Body of pancreas (tissue), 4 donors: ENCODE results near the gene WWOX. TPM values are rescaled to one million over a fixed set of nuclear protein-coding genes. Genes with fewer than 3 reads are reported as not detected.

Experiments used
- ATAC-seq: fragments of 150-250 bp; one replicate; pipeline ENCODE4 v1.9.1; 2016
- DNase-seq, 4 donors: peaks; one replicate each; pipeline ENCODE4 v3.0.0-alpha.2; 2019
- H3K27ac ChIP-seq, 4 donors: fragments of 200-600 bp; sonication (generic); 1 replicate in 3 of 4; 2 replicates in 1 of 4; pipeline versions ENCODE4 v1.5.1 to v1.6.1; 2016 to 2019; ENCODE audit warnings: mild to moderate bottlenecking in 1 of 4, mixed read lengths in 1 of 4, moderate library complexity in 1 of 4
- H3K27me3 ChIP-seq, 2 donors: fragments of 200-600 bp; sonication (generic); one replicate each; pipeline ENCODE4 v1.6.0; 2016; ENCODE audit warnings: mild to moderate bottlenecking in 1 of 2
- H3K36me3 ChIP-seq, 2 donors: fragments of 200-600 bp; sonication (generic); replicated peaks in 1 of 2; 2 replicates each; pipeline ENCODE4 v1.5.1; 2016; ENCODE audit warnings: low read depth in 2 of 2; ENCODE audit not compliant: insufficient read depth in 1 of 2
- H3K4me1 ChIP-seq: fragments of 200-600 bp; sonication (generic); one replicate; pipeline ENCODE4 v1.6.0; 2016
- H3K4me3 ChIP-seq, 2 donors: fragments of 200-600 bp; sonication (generic); 1 replicate in 1 of 2; 2 replicates in 1 of 2; pipeline ENCODE4 v1.5.1; 2016 to 2019
- H3K9me3 ChIP-seq, 3 donors: fragments of 200-600 bp; sonication (generic); 1 replicate in 2 of 3; 2 replicates in 1 of 3; pipeline ENCODE4 v1.5.1; 2016
- POLR2A ChIP-seq, 3 donors: fragments of 450-650 bp; IDR thresholded peaks; one replicate each; pipeline ENCODE4 v1.6.1; 2016; ENCODE audit warnings: antibody characterized with exemption in 3 of 3, mild to moderate bottlenecking in 2 of 3
- WGBS, 2 donors: methylation state at CpG; one replicate each; pipeline ENCODE4 v1.1.5; 2017; 5-methylcytosine and 5-hydroxymethylcytosine counted together
- intact Hi-C: fragments of 100-400 bp; cut with DNase I; formaldehyde crosslinking; loops from one replicate; pipeline ENCODE4 v1.15.1; 2023
- total RNA-seq, 2 donors: library from RNA; depleted of rRNA; stranded (reverse); fragments of >200 nt; gene quantifications; one replicate each; pipeline ENCODE4 v1.1.0, GENCODE V29; 2016
- TF ChIP-seq, protein P1 (sequence below), 7 experiments: fragments of 450-650 bp in 4 of 7; fragments of 200-600 bp in 3 of 7; sonication (generic) in 3 of 7; IDR thresholded peaks; one replicate each; pipeline ENCODE4 v1.5.1; 2016 to 2019; ENCODE audit warnings: antibody characterized with exemption in 7 of 7

The WWOX gene
- total RNA-seq, 2 donors from 2014 or later: 52.7 to 67.2 TPM

DNA sequence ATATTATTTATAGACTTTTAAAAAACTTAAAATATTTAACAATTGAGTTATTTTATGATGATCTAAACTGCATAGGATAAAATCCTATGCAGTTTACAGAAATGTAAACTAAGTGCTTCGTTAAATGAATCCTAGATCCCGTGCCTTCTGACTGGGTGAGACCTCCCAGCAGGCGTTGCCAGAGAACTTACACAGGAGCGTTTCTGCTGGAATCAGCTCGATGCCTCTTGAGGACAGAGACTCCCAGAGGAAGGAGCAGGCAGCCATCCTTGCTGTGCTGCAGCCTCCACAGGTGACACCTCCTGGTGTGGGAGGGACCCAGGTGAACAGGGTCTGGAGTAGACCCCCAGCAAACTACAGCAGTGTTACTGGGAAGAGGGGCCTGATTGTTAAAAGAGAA, 160.4 kb downstream of the WWOX start:
- intact Hi-C loops: no loop called here

DNA sequence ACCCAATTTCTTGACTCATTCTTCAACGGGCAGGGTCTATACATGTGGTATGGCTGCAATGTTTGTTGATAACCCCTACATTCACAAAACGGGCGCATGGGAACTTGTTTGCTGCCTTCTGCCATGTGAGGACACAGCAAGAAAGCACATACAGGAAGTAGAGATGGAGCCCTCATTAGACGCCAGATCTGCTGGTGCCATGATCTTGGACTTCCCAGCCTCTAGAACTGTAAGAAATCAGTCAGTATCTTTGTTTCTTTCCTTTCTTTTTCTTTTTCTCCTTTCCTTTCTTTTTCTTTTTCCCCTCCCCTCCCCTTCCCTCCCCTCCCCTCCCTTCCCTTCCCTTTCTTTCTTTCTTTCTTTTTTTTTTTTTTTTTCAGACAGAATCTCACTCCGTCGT, 165.2 kb downstream of the WWOX start:
- H3K27me3 ChIP-seq: no peaks in the 10 kb centered on the region
- intact Hi-C loops: no loop called here
- H3K4me1 ChIP-seq: no peaks in the 10 kb centered on the region
- H3K36me3 ChIP-seq: no peaks in the 10 kb centered on the region
- ATAC-seq (no peak), DNase-seq (no peak)
- no peak overlapping the region for H3K4me3 ChIP-seq
- no peak overlapping the region for H3K27ac ChIP-seq
- WGBS, 2 donors: 95 to 98% methylated on average over 6 of the region's 6 CpGs
- TF ChIP-seq, protein P1, sequence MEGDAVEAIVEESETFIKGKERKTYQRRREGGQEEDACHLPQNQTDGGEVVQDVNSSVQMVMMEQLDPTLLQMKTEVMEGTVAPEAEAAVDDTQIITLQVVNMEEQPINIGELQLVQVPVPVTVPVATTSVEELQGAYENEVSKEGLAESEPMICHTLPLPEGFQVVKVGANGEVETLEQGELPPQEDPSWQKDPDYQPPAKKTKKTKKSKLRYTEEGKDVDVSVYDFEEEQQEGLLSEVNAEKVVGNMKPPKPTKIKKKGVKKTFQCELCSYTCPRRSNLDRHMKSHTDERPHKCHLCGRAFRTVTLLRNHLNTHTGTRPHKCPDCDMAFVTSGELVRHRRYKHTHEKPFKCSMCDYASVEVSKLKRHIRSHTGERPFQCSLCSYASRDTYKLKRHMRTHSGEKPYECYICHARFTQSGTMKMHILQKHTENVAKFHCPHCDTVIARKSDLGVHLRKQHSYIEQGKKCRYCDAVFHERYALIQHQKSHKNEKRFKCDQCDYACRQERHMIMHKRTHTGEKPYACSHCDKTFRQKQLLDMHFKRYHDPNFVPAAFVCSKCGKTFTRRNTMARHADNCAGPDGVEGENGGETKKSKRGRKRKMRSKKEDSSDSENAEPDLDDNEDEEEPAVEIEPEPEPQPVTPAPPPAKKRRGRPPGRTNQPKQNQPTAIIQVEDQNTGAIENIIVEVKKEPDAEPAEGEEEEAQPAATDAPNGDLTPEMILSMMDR (IDR thresholded peaks at IDR 0.05): no peak
- TF ChIP-seq POLR2A (IDR thresholded peaks at IDR 0.05): no peak
- H3K9me3 ChIP-seq: no peaks in the 10 kb centered on the region

More for the DNA sequence above, 160.4 kb downstream of the WWOX start:
- Histone ChIP-seq H3K27me3 (no peaks in the 10 kb centered on the region), H3K9me3 (no peaks in the 10 kb centered on the region), H3K4me3 (no peak overlapping the region), H3K27ac (no peak overlapping the region), H3K36me3 (no peaks in the 10 kb centered on the region), H3K4me1 (no peaks in the 10 kb centered on the region)
- ATAC-seq (no peak), DNase-seq (no peak)
- TF ChIP-seq, protein P1 (IDR thresholded peaks at IDR 0.05): no peak
- no peak for TF ChIP-seq POLR2A (IDR thresholded peaks at IDR 0.05)
- whole genome bisulfite sequencing, 2 donors: 59 to 91% methylated on average over 5 of the region's 5 CpGs

DNA sequence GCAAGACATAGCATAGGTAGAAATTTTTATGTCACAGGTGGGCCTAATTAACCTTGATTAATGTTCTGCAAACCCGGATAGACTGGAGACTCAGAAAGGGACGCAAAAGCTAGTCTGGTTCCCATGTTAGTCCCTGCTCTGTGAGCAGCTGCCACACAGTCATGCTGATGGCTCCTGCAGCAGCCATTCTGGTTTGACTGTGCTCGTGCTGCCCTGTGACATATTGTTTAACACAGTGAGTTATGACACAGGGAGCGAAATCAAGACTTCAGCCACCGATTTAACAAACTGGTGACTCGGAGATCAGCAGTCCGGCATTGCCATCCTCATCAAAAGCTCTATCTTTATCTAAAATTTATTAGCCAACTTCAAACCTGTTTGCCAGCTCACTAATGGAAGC, 169.8 kb downstream of the WWOX start:
- Histone ChIP-seq H3K4me3 (no peak overlapping the region), H3K27ac (no peak overlapping the region), H3K9me3 (no peaks in the 10 kb centered on the region), H3K4me1 (peaks cover 5% of the 10 kb centered on the region), H3K36me3 (no peaks in the 10 kb centered on the region), H3K27me3 (no peaks in the 10 kb centered on the region)
- ATAC-seq (no peak), DNase-seq (no peak)
- 73 to 75% methylated on average over 7 of the region's 7 CpGs for WGBS, 2 donors
- intact Hi-C loops: no loop called here
- TF ChIP-seq POLR2A (IDR thresholded peaks at IDR 0.05): no peak
- TF ChIP-seq, protein P1 (IDR thresholded peaks at IDR 0.05): no peak

DNA sequence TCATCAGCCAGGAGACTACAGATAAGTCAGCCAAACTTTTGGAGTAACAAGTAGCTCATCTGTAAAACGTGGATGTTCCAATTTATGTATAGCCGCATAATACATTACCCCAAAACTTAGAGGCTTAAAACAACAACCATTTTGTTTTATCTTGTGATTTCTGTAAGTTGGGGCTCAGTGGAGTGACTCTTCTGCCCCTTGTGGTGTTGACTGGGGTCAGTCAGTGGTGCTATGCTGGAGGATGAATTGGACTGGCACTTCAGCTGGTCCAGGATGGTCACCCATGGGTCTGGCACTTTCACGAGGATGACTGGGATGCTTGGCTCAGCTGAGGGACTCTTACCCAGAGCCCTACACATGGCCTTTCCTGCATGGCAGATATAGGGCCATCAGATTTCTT, 172.5 kb downstream of the WWOX start:
- no peaks in the 10 kb centered on the region for H3K9me3 ChIP-seq
- H3K27me3 ChIP-seq: no peaks in the 10 kb centered on the region
- H3K4me1 ChIP-seq: peaks cover 5% of the 10 kb centered on the region
- ATAC-seq (no peak), DNase-seq (no peak)
- no peak overlapping the region for H3K4me3 ChIP-seq
- WGBS, 2 donors: 90 to 98% methylated on average over 3 of the region's 3 CpGs
- no peak overlapping the region for H3K27ac ChIP-seq
- no peaks in the 10 kb centered on the region for H3K36me3 ChIP-seq
- TF ChIP-seq POLR2A (IDR thresholded peaks at IDR 0.05): no peak
- TF ChIP-seq, protein P1 (IDR thresholded peaks at IDR 0.05): no peak
- intact Hi-C loops: no loop called here

DNA sequence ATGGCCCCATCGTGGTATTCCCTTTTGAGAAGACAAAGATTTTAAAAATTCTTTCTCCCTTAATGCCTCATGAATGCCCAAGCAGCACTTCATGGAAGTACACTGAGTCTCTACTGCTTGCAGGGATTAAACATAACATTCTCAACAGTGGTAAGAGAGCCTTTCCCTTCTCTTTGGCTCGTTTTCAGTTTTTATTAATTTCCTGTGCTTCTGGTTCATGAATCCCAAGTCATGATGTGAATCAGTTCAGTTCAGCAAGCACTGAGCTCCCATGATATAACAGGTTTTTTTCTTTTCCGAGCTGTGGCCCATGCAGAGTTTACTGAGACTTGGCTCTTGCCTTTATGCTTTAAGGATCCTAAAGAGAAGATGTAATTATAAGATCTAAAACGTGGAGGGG, 175.3 kb downstream of the WWOX start:
- DNase-seq (no peak), ATAC-seq (no peak)
- no peak overlapping the region for H3K4me3 ChIP-seq
- H3K27ac ChIP-seq: no peak overlapping the region
- H3K9me3 ChIP-seq: no peaks in the 10 kb centered on the region
- no peaks in the 10 kb centered on the region for H3K27me3 ChIP-seq
- peaks cover 5% of the 10 kb centered on the region for H3K4me1 ChIP-seq
- intact Hi-C loops: no loop called here
- WGBS, 2 donors: 73 to 75% methylated on average over 4 of the region's 4 CpGs
- H3K36me3 ChIP-seq: no peaks in the 10 kb centered on the region
- TF ChIP-seq, protein P1 (IDR thresholded peaks at IDR 0.05): no peak
- no peak for TF ChIP-seq POLR2A (IDR thresholded peaks at IDR 0.05)
